Measurements from ENCODE around the gene C11orf91. TPM values are rescaled to one million over a fixed set of nuclear protein-coding genes. Genes with fewer than 3 reads are reported as not detected.

C11orf91 gene
- total RNA-seq, 1 experiment from 2014 or later, result 0.22 TPM

- TF ChIP-seq SMAD3 (CRISPR knock-in tag; IDR thresholded peaks at IDR 0.05; ENCODE audit: borderline replicate concordance) (no peak), IRF2 (CRISPR knock-in tag; IDR thresholded peaks at IDR 0.05; ENCODE audit: borderline replicate concordance, low read depth) (no peak), EMX1 (CRISPR knock-in tag; IDR thresholded peaks at IDR 0.05) (no peak), TEAD1 (CRISPR knock-in tag; IDR thresholded peaks at IDR 0.05) (no peak), ATF3 (CRISPR knock-in tag; conservative IDR thresholded peaks at IDR 0.05) (no peak), ZBTB21 (CRISPR knock-in tag; IDR thresholded peaks at IDR 0.05; ENCODE audit: borderline replicate concordance) (no peak), E2F4 (CRISPR knock-in tag; IDR thresholded peaks at IDR 0.05; ENCODE audit: borderline replicate concordance, low read depth) (no peak)
- TF ChIP-seq, protein P1, sequence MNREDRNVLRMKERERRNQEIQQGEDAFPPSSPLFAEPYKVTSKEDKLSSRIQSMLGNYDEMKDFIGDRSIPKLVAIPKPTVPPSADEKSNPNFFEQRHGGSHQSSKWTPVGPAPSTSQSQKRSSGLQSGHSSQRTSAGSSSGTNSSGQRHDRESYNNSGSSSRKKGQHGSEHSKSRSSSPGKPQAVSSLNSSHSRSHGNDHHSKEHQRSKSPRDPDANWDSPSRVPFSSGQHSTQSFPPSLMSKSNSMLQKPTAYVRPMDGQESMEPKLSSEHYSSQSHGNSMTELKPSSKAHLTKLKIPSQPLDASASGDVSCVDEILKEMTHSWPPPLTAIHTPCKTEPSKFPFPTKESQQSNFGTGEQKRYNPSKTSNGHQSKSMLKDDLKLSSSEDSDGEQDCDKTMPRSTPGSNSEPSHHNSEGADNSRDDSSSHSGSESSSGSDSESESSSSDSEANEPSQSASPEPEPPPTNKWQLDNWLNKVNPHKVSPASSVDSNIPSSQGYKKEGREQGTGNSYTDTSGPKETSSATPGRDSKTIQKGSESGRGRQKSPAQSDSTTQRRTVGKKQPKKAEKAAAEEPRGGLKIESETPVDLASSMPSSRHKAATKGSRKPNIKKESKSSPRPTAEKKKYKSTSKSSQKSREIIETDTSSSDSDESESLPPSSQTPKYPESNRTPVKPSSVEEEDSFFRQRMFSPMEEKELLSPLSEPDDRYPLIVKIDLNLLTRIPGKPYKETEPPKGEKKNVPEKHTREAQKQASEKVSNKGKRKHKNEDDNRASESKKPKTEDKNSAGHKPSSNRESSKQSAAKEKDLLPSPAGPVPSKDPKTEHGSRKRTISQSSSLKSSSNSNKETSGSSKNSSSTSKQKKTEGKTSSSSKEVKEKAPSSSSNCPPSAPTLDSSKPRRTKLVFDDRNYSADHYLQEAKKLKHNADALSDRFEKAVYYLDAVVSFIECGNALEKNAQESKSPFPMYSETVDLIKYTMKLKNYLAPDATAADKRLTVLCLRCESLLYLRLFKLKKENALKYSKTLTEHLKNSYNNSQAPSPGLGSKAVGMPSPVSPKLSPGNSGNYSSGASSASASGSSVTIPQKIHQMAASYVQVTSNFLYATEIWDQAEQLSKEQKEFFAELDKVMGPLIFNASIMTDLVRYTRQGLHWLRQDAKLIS (CRISPR knock-in tag; IDR thresholded peaks at IDR 0.05; ENCODE audit: borderline replicate concordance), result no peak
These were observed 24.9 kb upstream of the C11orf91 start (continued) for GRCh38 chr11:33725496-33725895.

- DNase-seq (ENCODE audit: low spot score) (no peak), ATAC-seq (no peak)
- Mint-ChIP-seq H3K27ac (peak overlapping the region; percentile 59), H3K4me3 (no peak overlapping the region), H3K9me3 (0 out of 2 replicates have a peak, but pooled peaks cover 6% of the 10 kb centered on the region), H3K4me1 (peaks cover 19% of the 10 kb centered on the region), H3K27me3 (ENCODE audit: low read depth) (no peaks in the 10 kb centered on the region), H3K36me3 (peaks cover 16% of the 10 kb centered on the region)
- TF ChIP-seq AR (CRISPR knock-in tag; IDR thresholded peaks at IDR 0.05) (no peak), RORB (CRISPR knock-in tag; IDR thresholded peaks at IDR 0.05) (no peak), NR2C2 (CRISPR knock-in tag; IDR thresholded peaks at IDR 0.05) (no peak), NFATC4 (CRISPR knock-in tag; IDR thresholded peaks at IDR 0.05) (no peak), NR1H2 (CRISPR knock-in tag; IDR thresholded peaks at IDR 0.05) (no peak), SMAD3 (CRISPR knock-in tag; IDR thresholded peaks at IDR 0.05; ENCODE audit: borderline replicate concordance) (no peak), EMX1 (CRISPR knock-in tag; IDR thresholded peaks at IDR 0.05) (no peak), SP1 (CRISPR knock-in tag; conservative IDR thresholded peaks at IDR 0.05) (no peak)
- TF ChIP-seq, protein P2, sequence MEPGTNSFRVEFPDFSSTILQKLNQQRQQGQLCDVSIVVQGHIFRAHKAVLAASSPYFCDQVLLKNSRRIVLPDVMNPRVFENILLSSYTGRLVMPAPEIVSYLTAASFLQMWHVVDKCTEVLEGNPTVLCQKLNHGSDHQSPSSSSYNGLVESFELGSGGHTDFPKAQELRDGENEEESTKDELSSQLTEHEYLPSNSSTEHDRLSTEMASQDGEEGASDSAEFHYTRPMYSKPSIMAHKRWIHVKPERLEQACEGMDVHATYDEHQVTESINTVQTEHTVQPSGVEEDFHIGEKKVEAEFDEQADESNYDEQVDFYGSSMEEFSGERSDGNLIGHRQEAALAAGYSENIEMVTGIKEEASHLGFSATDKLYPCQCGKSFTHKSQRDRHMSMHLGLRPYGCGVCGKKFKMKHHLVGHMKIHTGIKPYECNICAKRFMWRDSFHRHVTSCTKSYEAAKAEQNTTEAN (CRISPR knock-in tag; IDR thresholded peaks at IDR 0.05), result no peak
- ChIA-PET CTCF (interaction anchor here (1.3 kb wide), 1 partner anchor 34 kb away, joined by 3 read pairs; no protein-coding TSS in a partner anchor), POLR2A (no interaction called here)
These were observed 24.0 kb upstream of the C11orf91 start for GRCh38 chr11:33724644-33725035.
